ENCODE results near the gene LEMD2.

Gene LEMD2

GRCh38 chr6:33817489-33817888 lies 28.6 kb upstream of the LEMD2 start:
- TF ChIP-seq CTCF (IDR thresholded peaks at IDR 0.05; ENCODE audit: insufficient read depth, low read depth, low read length, missing control alignments), result no peak
- no peak overlapping the region for H3K4me3 ChIP-seq (ENCODE audit: low read length)
- no peak for DNase-seq (ENCODE audit: low read depth)

- TF ChIP-seq CTCF (IDR thresholded peaks at IDR 0.05; ENCODE audit: insufficient read depth, low read depth, low read length, missing control alignments), result no peak
- no peak overlapping the region for H3K4me3 ChIP-seq (ENCODE audit: low read length)
- no peak for DNase-seq (ENCODE audit: low read depth)
Observed at GRCh38 chr6:33816911-33817310, 28.0 kb upstream of the LEMD2 start.

GRCh38 chr6:33815854-33816253 lies 26.9 kb upstream of the LEMD2 start:
- H3K4me3 ChIP-seq (ENCODE audit: low read length), result no peak overlapping the region
- no peak for TF ChIP-seq CTCF (IDR thresholded peaks at IDR 0.05; ENCODE audit: insufficient read depth, low read depth, low read length, missing control alignments)
- peak; percentile 21 for DNase-seq (ENCODE audit: low read depth)

- no peak overlapping the region for H3K4me3 ChIP-seq (ENCODE audit: low read length)
- DNase-seq (ENCODE audit: low read depth), result no peak
- TF ChIP-seq CTCF (IDR thresholded peaks at IDR 0.05; ENCODE audit: insufficient read depth, low read depth, low read length, missing control alignments), result no peak
Observed at GRCh38 chr6:33813990-33814985, 25.4 kb upstream of the LEMD2 start.

- DNase-seq (ENCODE audit: low read depth), result no peak
- TF ChIP-seq CTCF (IDR thresholded peaks at IDR 0.05; ENCODE audit: insufficient read depth, low read depth, low read length, missing control alignments), result no peak
- no peak overlapping the region for H3K4me3 ChIP-seq (ENCODE audit: low read length)
Observed at GRCh38 chr6:33813246-33813904, 24.4 kb upstream of the LEMD2 start.

GRCh38 chr6:33812669-33813068 lies 23.7 kb upstream of the LEMD2 start:
- DNase-seq (ENCODE audit: low read depth), result peak; percentile 62
- H3K4me3 ChIP-seq (ENCODE audit: low read length), result no peak overlapping the region
- peak; percentile 51 for TF ChIP-seq CTCF (IDR thresholded peaks at IDR 0.05; ENCODE audit: insufficient read depth, low read depth, low read length, missing control alignments)
